GM12878 (cell line): Measurements from ENCODE around the gene SIM1. TPM values are rescaled to one million over a fixed set of nuclear protein-coding genes. Genes with fewer than 3 reads are reported as not detected.

Source experiments
- ATAC-seq: fragments of 200-7000 bp; cut with Tn5 transposase; 3 replicates; pipeline ENCODE4 v1.9.1; 2020; ENCODE audit warnings: mild to moderate bottlenecking, moderate library complexity
- BruUV-seq: library from RNA; stranded (reverse); fragments of 400-500 nt; replicated peaks from 2 replicates; lab custom pipeline; 2021; lab: Mats Ljungman, UMichigan
- CTCF ChIA-PET: fragments of 300-600 bp; sonication (Branson Sonifier 250); formaldehyde crosslinking; extraction: SDS; loops from one replicate; lab custom pipeline; 2021; ENCODE audit warnings: inconsistent platforms; lab: Yijun Ruan, JAX
- POLR2A ChIA-PET: fragments of 350-600 bp; formaldehyde crosslinking; extraction: SDS; loops from one replicate; lab custom pipeline; 2021; ENCODE audit warnings: inconsistent platforms; lab: Charles Lee
- RAD21 ChIA-PET: fragments of 300-600 bp; sonication (Branson Sonifier 250); formaldehyde crosslinking; loops from one replicate; lab custom pipeline; 2023; ENCODE audit warnings: antibody characterized with exemption; ENCODE audit not compliant: unreplicated experiment; lab: Charles Lee
- SMC1A ChIA-PET: fragments of 300-600 bp; sonication (Branson Sonifier 250); formaldehyde crosslinking; loops from one replicate; lab custom pipeline; 2023; ENCODE audit not compliant: unreplicated experiment, uncharacterized antibody; lab: Charles Lee
- DNase-seq: peaks from one replicate; pipeline ENCODE4 v3.0.0-alpha.2; 2011; ENCODE audit warnings: low read depth, low spot score
- FAIRE-seq: peaks from 3 replicates; lab custom pipeline; 2011; peaks lifted over from hg19 to GRCh38; lab: Jason Lieb, UNC
- H2AFZ ChIP-seq: 2 replicates; pipeline ENCODE4 v1.6.0; 2011; ENCODE audit warnings: low read depth, low read length, control low read depth; ENCODE audit not compliant: control insufficient read depth
- H3K27ac ChIP-seq: 2 replicates; pipeline ENCODE4 v1.5.1; 2011; ENCODE audit warnings: control low read depth; ENCODE audit not compliant: control insufficient read depth, insufficient read depth
- H3K27me3 ChIP-seq, 2 experiments: replicated peaks in 1 of 2; 2 replicates each; pipeline versions ENCODE4 v1.6.0 to v1.6.1; 2011; ENCODE audit warnings: low read length in 1 of 2; ENCODE audit not compliant: control insufficient read depth in 2 of 2, insufficient read depth in 2 of 2
- H3K36me3 ChIP-seq, 2 experiments: 2 replicates each; pipeline ENCODE4 v1.5.1; 2011; ENCODE audit warnings: low read length in 1 of 2; ENCODE audit not compliant: control insufficient read depth in 2 of 2, insufficient read depth in 2 of 2
- H3K4me1 ChIP-seq: 2 replicates; pipeline ENCODE4 v1.6.1; 2011; ENCODE audit warnings: mild to moderate bottlenecking, low read length, moderate library complexity, mixed read lengths; ENCODE audit not compliant: control insufficient read depth, insufficient read depth
- H3K4me2 ChIP-seq: 2 replicates; pipeline ENCODE4 v1.6.0; 2011; ENCODE audit warnings: control low read depth; ENCODE audit not compliant: control insufficient read depth, insufficient read depth
- H3K4me3 ChIP-seq: fragments of 200-600 bp; sonication (generic); 2 replicates; pipeline ENCODE4 v1.5.1; 2016
- H3K79me2 ChIP-seq: 2 replicates; pipeline ENCODE4 v1.6.0; 2011; ENCODE audit warnings: low read length; ENCODE audit not compliant: control insufficient read depth, insufficient read depth
- H3K9ac ChIP-seq: 2 replicates; pipeline ENCODE4 v1.8.0; 2011; ENCODE audit warnings: low read length, control low read depth, mixed read lengths; ENCODE audit not compliant: control insufficient read depth, insufficient read depth
- H3K9me3 ChIP-seq: replicated peaks from 3 replicates; pipeline ENCODE4 v1.5.1; 2011; ENCODE audit warnings: mild to moderate bottlenecking, low read length; ENCODE audit not compliant: control insufficient read depth, insufficient read depth
- H4K20me1 ChIP-seq: 2 replicates; pipeline ENCODE4 v1.6.0; 2011; ENCODE audit not compliant: control insufficient read depth, insufficient read depth
- FOXM1 ChIP-seq: IDR thresholded peaks from 2 replicates; pipeline ENCODE4 v1.6.1; 2012; ENCODE audit warnings: low read depth, mild to moderate bottlenecking, inconsistent platforms, low read length, moderate library complexity
- TARDBP ChIP-seq: IDR thresholded peaks from 2 replicates; pipeline ENCODE4 v1.6.1; 2016; ENCODE audit warnings: borderline replicate concordance
- ZBTB33 ChIP-seq: fragments of 450-650 bp; IDR thresholded peaks from 2 replicates; pipeline ENCODE4 v1.6.1; 2017; ENCODE audit warnings: mild to moderate bottlenecking
- WGBS: methylation state at CpG from one replicate; pipeline ENCODE4 v1.1.6; 2016; ENCODE audit warnings: low lambda C conversion rate; ENCODE audit not compliant: insufficient replicate concordance, insufficient coverage; ENCODE audit errors: missing lambda C conversion rate; 5-methylcytosine and 5-hydroxymethylcytosine counted together
- in situ Hi-C: fragments of 300-500 bp; cut with MboI; formaldehyde crosslinking; loops from 9 replicates; pipeline ENCODE4 v1.14.3; 2018; ENCODE audit warnings: mixed read lengths
- intact Hi-C: fragments of 100-400 bp; cut with micrococcal nuclease; formaldehyde crosslinking; loops from one replicate; pipeline ENCODE4 v1.14.2; 2022; ENCODE audit not compliant: unreplicated experiment
- polyA plus RNA-seq, 11 experiments: library from polyadenylated mRNA; depleted of rRNA in 4 of 11; unstranded in 6 of 11; stranded (reverse) in 5 of 11; fragments of >200 nt; fragmentation: Nextera tagmentation in 4 of 11; fragmentation: Illumina TruSeq in 1 of 11; extraction: Ambion mirVana in 4 of 11; extraction: Trizol in 1 of 11; gene quantifications; 1 replicate in 1 of 11; 2 replicates in 10 of 11; pipeline versions ENCODE4 v1.2.1 to v1.2.3, GENCODE V29; 2011 to 2016; ENCODE audit warnings: inconsistent platforms in 2 of 11, missing spikeins in 2 of 11, low read depth in 1 of 11
- total RNA-seq, 4 experiments: library from RNA; depleted of rRNA in 3 of 4; stranded (reverse); fragments of >200 nt in 3 of 4; fragmentation: Illumina TruSeq in 1 of 4; extraction: Trizol in 1 of 4; gene quantifications; 2 replicates each; pipeline versions ENCODE4 v1.2.1 to v1.2.3, GENCODE V29; 2013 to 2021

The SIM1 gene
- total and polyA plus RNA-seq, 10 of the 15 experiments (the other 5 are each of a cell fraction or from before 2014, with no cell fraction given), result not detected

GRCh38 chr6:100426744-100427338 is 37.9 kb downstream of the SIM1 start (continued):
- TF ChIP-seq ZBTB33, result no peak

GRCh38 chr6:100426241-100426640 is 38.5 kb downstream of the SIM1 start:
- intact Hi-C loops, result no loop called here
- H3K4me1 ChIP-seq, result no peaks in the 10 kb centered on the region
- no peak for TF ChIP-seq TARDBP
- TF ChIP-seq FOXM1, result no peak
- TF ChIP-seq, all 136 proteins: peak for 0
- ChIA-PET POLR2A (no interaction called here), SMC1A (no interaction called here), RAD21 (no interaction called here), CTCF (interaction anchor here (1.4 kb wide), 1 partner anchor 34 kb away, joined by 4 read pairs; no protein-coding TSS in a partner anchor)
- no peaks in the 10 kb centered on the region for H3K27me3 ChIP-seq
- WGBS, result 63% methylated on average over 3 of the region's 3 CpGs
- H3K9ac ChIP-seq, result no peak overlapping the region
- no TSS peak for BruUV-seq
- H4K20me1 ChIP-seq, result no peaks in the 10 kb centered on the region
- H3K4me3 ChIP-seq, result no peak overlapping the region
- in situ Hi-C loops, result no loop called here
- H3K36me3 ChIP-seq, result no peaks in the 10 kb centered on the region
- H3K27ac ChIP-seq, result no peak overlapping the region
- no peak for FAIRE-seq
- no peak for DNase-seq
- H3K9me3 ChIP-seq, result no peaks in the 10 kb centered on the region
- no peaks in the 10 kb centered on the region for H3K79me2 ChIP-seq
- no peak overlapping the region for H2AFZ ChIP-seq
- no peak for ATAC-seq
- H3K4me2 ChIP-seq, result no peak overlapping the region
